ENCODE measurements around the gene TRUB2. TPM values are rescaled to one million over a fixed set of nuclear protein-coding genes. Genes with fewer than 3 reads are reported as not detected.

Gene TRUB2
- total RNA-seq, 1 donor from 2014 or later: 33.4 TPM

GRCh38 chr9:128369024-128369706, 46.9 kb upstream of the TRUB2 start:
- peak overlapping the region; percentile 99 for H3K4me3 Mint-ChIP-seq
- no peak for TF ChIP-seq CTCF (conservative IDR thresholded peaks at IDR 0.05)
- H3K27me3 Mint-ChIP-seq (ENCODE audit: low read depth): peaks cover 3% of the 10 kb centered on the region
- H3K9me3 Mint-ChIP-seq: no peaks in the 10 kb centered on the region
- DNase-seq (ENCODE audit: low read depth, low spot score): no peak
- no peak overlapping the region for H3K27ac Mint-ChIP-seq (ENCODE audit: unreplicated experiment)
- H3K36me3 Mint-ChIP-seq (ENCODE audit: low read depth): no peaks in the 10 kb centered on the region
- H3K4me1 Mint-ChIP-seq: peaks cover 63% of the 10 kb centered on the region

GRCh38 chr9:128365525-128365924, 43.3 kb upstream of the TRUB2 start:
- no peak for DNase-seq (ENCODE audit: low read depth, low spot score)
- Mint-ChIP-seq H3K27me3 (ENCODE audit: low read depth) (peaks cover 3% of the 10 kb centered on the region), H3K9me3 (no peaks in the 10 kb centered on the region), H3K4me1 (peaks cover 61% of the 10 kb centered on the region), H3K36me3 (ENCODE audit: low read depth) (no peaks in the 10 kb centered on the region), H3K27ac (ENCODE audit: unreplicated experiment) (peak overlapping the region; percentile 99), H3K4me3 (peak overlapping the region; percentile 92)
- no peak for TF ChIP-seq CTCF (conservative IDR thresholded peaks at IDR 0.05)

- DNase-seq (ENCODE audit: low read depth, low spot score): no peak
- TF ChIP-seq CTCF (conservative IDR thresholded peaks at IDR 0.05): no peak
- Mint-ChIP-seq H3K27me3 (ENCODE audit: low read depth) (peaks cover 3% of the 10 kb centered on the region), H3K4me1 (peaks cover 50% of the 10 kb centered on the region), H3K27ac (ENCODE audit: unreplicated experiment) (peak overlapping the region; percentile 3), H3K4me3 (peak overlapping the region; percentile 76), H3K9me3 (no peaks in the 10 kb centered on the region), H3K36me3 (ENCODE audit: low read depth) (no peaks in the 10 kb centered on the region)
Measured at GRCh38 chr9:128362774-128363173, 40.5 kb upstream of the TRUB2 start.

- peaks cover 3% of the 10 kb centered on the region for H3K27me3 Mint-ChIP-seq (ENCODE audit: low read depth)
- peak overlapping the region; percentile 3 for H3K27ac Mint-ChIP-seq (ENCODE audit: unreplicated experiment)
- no peaks in the 10 kb centered on the region for H3K9me3 Mint-ChIP-seq
- TF ChIP-seq CTCF (conservative IDR thresholded peaks at IDR 0.05): peak; percentile 96
- peak; percentile 81 for DNase-seq (ENCODE audit: low read depth, low spot score)
- H3K36me3 Mint-ChIP-seq (ENCODE audit: low read depth): no peaks in the 10 kb centered on the region
- peak overlapping the region; percentile 76 for H3K4me3 Mint-ChIP-seq
- peaks cover 48% of the 10 kb centered on the region for H3K4me1 Mint-ChIP-seq
Measured at GRCh38 chr9:128361986-128362646, 39.9 kb upstream of the TRUB2 start.

- TF ChIP-seq CTCF (conservative IDR thresholded peaks at IDR 0.05): no peak
- Mint-ChIP-seq H3K27ac (ENCODE audit: unreplicated experiment) (peak overlapping the region; percentile 44), H3K9me3 (no peaks in the 10 kb centered on the region), H3K27me3 (ENCODE audit: low read depth) (peaks cover 3% of the 10 kb centered on the region), H3K4me1 (peaks cover 41% of the 10 kb centered on the region), H3K36me3 (ENCODE audit: low read depth) (no peaks in the 10 kb centered on the region), H3K4me3 (peak overlapping the region; percentile 76)
- no peak for DNase-seq (ENCODE audit: low read depth, low spot score)
Measured at GRCh38 chr9:128361296-128361985, 39.2 kb upstream of the TRUB2 start.

Data from neural crest cell (in vitro differentiated cells).